ENCODE data around the gene IL20RA.
"Not testable (repeated sequence)": the region's sequence is repeated elsewhere in the genome, so short reads cannot be mapped to it uniquely, and the experiment has no call there.

Gene IL20RA

GRCh38 chr6:137006056-137006455, 38.7 kb downstream of the IL20RA start:
- no peak for DNase-seq

DNA sequence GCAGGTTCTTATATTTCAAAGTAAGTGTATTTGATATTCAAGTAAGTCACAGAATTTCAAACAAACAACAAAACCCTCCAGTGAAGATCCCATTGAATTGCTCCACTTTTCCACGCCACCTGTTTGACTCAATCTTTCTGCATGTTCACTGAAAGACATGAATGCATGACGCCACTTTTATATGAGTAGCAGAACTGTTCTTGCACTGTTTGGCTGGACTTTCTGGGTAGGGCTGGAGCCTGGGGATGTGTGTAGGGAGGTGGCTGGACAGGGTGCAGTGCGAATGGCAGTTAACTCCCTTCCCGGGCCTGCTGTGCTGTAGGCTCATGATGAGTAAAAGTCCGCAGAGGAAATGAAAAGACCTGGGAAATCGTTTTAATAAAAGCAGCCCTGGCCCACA, 39.7 kb downstream of the IL20RA start:
- no peak for DNase-seq

DNA sequence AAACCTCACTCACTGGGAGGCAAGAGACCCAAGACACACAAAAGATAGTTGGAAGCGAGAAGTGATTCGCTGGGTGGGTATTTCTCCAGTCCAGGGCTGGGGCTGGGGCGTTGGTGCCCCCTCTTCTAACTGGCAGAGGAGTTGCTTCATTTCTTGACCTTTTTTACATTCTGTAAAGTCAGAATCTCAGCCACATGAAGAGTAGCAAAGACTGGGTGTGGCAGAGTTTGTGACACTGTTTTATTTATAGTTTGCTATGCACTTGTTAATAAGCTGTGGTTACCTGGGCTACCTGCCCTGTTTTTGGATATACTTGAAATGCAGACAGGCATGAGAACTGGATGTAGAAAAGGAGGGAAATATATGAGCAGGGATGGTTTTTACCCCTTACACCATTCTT, 42.3 kb downstream of the IL20RA start:
- no peak for DNase-seq

- no peak for DNase-seq
These were observed 42.8 kb downstream of the IL20RA start for GRCh38 chr6:137001977-137002302.

DNA sequence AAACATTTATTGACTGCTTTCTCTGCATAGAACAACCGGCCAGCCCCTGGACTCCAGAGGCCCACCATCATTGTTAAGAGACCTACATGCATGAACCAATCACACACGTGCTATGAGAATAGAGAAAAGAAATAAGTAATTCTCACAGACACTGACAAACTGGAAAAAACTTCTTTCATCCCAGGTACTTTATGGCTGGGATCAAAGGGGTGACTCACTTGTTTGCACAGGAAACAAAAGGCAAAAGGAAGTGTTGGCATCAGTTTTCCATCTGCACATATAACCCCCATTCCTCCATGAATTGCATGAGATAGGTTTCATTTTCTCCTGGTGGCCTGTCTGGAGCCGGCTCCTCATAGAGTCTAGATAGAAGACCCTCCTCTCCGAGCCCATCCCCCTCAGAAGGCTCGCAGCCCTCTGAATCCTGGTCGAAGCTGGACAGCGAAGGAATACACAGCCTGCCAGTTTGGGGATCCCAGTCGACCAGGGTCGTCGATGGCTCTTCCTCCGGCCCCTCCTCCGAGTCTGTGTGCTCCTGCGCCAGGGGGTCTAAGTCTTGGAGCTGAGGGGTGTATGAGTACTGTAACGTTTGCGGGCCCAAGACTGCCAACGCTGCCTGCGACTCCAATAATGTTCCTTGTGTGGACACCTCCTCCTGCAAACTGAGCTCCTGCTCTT, 43.3 kb downstream of the IL20RA start:
- DNase-seq, result no peak

DNA sequence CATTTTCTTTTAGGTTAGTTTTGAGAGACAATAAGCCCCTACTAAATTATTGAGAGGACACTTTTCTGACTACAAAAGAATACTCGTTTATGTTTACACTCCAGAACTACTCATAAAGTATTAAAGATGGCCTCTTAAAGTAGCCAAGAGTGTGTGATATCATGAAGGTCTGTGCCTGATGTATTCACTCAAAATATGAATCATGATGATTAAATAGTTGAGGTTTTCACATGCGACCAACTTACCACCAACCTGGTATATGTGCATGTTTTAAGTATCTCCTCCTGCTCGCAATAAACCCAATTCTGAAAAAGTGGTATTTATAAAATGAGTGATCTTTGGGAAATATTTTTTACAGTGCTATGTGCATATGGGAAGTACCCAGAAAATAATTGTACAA, 43.9 kb downstream of the IL20RA start:
- no peak for DNase-seq

DNA sequence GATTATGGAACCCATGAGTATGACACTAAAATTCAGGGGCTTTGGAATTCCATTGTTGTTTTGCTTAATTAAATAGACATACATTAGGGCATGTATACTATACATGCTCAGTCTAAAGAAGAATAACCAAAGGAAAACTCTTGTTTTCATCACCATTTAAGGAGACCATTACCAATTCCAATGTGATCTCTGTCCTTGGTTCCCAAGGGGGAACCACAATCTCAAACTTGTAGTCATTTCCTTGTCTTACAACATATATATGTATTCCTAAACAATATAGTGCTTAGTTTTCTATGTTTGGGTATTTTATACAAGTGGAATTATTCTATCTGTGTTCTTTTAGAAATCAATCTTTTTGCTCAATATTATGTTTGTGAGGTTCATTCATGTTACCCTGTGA, 49.2 kb downstream of the IL20RA start:
- DNase-seq, result peak; percentile 55

DNA sequence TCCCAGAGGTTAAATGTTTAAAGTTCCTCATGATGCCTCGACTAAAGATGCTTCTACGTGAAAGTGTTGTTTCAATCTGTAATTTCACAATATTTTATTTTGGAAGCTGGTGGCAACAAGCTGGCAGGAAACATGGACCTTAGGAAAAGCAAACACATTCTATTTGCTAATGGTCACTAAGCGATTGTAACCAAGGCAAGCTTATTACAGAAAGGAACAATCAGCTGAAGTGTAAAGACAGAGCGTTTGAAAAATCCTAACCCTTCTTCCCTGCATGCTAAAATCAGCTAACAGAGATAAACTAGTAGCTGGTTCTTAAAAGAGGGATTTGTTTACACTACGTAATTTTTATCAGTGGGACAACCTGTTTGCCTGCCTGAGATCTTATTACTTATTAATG, 50.0 kb downstream of the IL20RA start:
- DNase-seq, result no peak

DNA sequence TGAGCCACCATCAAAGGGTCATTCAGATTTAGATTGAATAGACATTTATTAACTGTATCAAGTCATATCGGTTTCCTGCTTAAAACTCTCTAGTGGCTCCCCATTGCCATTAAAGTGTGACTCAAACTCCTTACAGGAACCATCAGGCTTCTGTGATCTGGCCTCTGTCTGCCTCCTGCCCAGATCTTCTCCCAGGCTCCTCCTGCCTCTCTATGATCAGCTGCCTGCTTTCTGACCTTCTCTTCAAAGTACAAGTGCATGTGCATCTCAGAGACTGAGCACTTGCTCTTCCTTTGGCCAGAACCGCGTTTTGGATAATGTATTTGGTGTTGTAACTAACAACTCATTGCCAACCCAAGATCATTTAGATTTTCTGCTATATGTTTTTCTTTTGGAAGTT, 52.7 kb downstream of the IL20RA start:
- no peak for DNase-seq

GRCh38 chr6:136991646-136992045, 53.1 kb downstream of the IL20RA start:
- peak; percentile 56 for DNase-seq

DNA sequence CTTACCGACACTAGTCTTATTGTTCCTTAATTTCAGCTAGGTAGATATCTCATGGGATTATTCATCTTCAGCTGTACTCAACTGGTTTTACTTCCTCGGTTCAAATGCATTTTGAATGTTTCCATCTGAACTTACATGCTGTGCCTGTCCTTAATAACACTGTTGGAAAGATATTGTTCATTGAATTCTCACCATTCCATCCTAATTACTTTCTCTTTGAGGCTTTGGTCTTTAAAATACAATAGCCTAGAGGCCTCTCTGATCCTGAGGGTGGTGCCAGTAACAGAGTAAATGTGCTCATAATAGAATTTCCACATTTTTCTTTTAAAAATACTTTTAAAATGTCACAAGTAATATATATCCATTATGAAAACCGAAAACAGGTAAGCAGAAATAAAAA, 54.0 kb downstream of the IL20RA start:
- DNase-seq, result peak; percentile 36

DNA sequence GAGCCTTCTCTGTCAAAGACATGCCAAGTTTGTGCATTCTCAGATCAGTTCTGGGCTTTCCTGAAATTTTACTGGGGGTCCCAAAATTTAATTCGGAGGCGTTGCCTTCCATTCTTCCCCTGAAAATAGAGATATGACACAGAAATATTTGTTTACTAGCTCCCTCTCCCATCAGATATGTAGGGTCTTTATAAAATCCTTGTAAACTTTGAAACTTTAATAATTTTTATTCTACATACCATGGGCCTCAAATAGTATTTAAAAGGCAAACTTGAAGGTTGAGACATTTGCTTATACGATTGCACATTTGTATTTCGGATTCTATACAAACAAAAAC, 54.6 kb downstream of the IL20RA start:
- DNase-seq, result no peak

DNA sequence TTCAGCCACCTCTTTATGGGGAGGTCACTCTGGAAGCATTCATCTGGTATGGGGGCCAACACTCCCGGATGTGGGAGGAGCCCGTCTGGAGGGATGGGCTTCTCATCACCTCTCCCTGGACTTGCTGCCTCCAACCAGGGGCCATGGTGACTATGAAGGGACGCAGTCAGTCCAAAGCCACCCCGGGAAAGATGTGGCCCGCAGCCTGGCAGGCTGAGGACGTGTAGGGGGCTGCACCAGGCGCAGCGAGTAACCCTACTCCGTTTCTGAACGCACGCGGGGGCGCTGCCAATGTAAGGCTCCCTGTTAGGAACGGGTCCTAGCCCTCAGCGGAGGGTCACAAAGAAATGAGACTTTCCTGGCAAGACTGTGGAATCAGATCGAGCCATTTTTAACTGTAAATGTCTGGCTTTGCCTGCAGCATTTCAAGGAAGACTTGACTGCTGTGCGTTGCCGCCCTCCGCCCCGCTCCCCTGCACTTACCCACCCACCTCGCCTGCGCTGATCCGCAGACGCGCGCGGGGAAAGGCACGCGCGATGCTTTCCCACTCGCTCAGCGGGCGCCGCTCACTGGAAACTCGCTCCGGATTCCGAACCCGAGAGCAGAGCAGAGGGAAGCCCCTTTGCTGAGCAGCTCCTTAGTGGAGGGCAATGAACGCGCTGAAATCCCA, 55.1 kb downstream of the IL20RA start:
- peak; percentile 48 for DNase-seq

GRCh38 chr6:136987526-136987925, 57.2 kb downstream of the IL20RA start:
- DNase-seq, result no peak

DNA sequence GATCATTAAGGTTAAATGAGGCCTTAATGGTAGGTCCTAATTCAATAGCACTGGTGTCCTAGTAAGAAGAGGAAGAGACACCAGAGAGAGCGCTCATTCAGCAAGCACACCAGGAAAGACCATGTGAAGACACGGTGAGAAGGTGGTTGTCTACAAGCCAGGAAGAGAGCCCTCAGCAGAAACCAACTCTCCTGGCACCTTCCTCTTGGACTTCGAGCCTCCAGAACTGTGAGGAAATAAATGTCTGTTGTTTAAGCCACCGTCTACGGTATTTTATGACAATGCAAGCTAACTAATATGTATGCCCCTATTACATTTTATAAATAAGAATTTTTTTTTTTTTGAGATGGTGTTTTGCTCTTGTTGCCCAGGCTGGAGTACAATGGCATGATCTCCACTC, 59.3 kb downstream of the IL20RA start:
- DNase-seq, result no peak

DNA sequence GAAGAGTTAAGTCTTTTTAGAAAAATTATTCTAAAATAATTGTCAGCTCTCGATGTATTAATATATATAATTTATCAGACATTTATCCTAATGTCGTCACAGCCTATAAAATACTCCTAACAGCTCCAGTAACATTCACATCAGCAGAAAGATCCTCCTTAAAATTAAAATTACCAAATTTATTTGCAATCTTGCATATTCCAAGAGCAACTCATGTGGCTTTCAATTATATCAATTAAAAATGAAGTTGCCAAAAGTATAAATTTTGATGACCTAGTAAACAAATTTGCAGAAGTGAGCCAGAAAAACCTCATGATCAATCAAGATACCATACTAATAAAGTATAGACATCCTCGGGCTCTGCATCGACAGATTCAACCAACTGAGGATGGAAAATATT, 60.2 kb downstream of the IL20RA start:
- DNase-seq, result no peak

GRCh38 chr6:136983687-136984086, 61.1 kb downstream of the IL20RA start:
- no peak for DNase-seq

GRCh38 chr6:136982928-136983327, 61.8 kb downstream of the IL20RA start:
- DNase-seq, result no peak

DNA sequence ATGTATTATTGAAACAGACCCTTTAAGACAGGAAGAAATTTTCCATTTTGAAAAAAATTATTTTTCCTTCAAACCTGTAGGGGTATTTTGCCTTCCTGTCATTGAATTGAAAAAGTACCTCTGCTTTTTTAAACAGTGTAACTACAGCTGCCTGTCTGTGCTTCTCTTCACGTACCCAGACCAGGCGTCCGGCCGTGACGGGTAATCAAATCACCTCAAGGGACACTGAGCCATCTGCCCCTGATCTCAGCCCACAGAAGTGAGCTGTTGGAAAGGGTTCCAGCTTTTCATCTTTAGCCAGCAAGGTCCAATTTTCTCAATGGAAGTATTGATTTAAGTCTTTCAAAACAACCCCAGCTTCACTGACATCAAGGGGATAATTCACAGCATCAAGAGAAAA, 64.7 kb downstream of the IL20RA start:
- DNase-seq, result no peak

DNA sequence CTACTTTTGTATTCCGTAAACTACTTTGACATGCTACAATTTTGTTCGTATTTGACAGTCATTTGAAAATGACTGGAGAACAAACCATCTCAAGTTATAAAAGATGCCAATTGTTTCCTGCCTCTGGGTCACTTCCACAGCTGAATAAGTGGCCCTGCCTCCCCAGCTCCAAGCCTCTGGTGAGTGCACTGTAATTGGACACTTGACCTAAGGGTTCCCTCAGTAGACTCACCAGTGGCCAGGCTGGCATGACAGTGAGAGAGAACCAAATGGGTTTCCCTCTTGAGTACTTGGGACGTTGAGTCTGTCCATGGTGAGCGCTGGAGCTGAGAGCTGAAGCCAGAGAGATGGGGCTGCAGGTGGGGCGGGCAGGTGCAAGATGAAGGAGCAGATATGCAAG, 65.6 kb downstream of the IL20RA start:
- DNase-seq, result no peak

GRCh38 chr6:136977075-136977474, 67.7 kb downstream of the IL20RA start:
- no peak for DNase-seq

DNA sequence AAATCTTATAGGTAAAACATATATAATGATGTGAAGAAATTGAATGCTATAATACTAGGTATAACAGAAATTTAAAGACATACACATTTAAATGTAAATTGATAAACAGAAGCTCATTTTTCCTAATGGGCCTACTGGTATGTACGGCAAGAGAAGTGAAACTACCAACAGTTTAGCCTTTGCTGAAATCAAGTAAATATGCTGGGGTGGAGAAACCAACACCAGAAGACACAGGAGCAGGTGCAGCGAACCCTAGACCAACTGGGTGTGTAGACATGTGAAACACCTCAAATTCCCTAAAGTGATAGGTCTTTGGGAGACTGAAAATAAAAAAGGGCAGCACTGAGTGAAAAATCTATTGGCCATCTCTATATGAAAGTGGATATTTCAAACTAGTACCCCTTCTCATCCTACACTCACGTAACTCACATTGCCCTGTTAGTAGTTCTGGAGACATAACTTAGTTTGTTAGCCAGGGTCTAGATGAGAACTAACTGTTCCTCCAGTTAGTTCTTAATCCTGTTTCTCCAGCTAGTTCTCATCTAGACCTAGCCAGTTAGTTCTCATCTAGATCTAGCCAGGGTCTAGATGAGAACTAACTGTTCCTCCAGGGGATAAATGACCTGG, 69.6 kb downstream of the IL20RA start:
- no peak for DNase-seq

- DNase-seq, result not testable (repeated sequence)
These were observed 71.0 kb downstream of the IL20RA start for GRCh38 chr6:136973781-136974180.

- DNase-seq, result no peak
These were observed 73.2 kb downstream of the IL20RA start for GRCh38 chr6:136971609-136972008.

- no peak for DNase-seq
These were observed 74.8 kb downstream of the IL20RA start for GRCh38 chr6:136969930-136970329.
